ENCODE results near the gene TIMM29. TPM values are rescaled to one million over a fixed set of nuclear protein-coding genes. Genes with fewer than 3 reads are reported as not detected.

TIMM29 gene
- total RNA-seq, 1 experiment from 2014 or later: 23.4 TPM

DNA sequence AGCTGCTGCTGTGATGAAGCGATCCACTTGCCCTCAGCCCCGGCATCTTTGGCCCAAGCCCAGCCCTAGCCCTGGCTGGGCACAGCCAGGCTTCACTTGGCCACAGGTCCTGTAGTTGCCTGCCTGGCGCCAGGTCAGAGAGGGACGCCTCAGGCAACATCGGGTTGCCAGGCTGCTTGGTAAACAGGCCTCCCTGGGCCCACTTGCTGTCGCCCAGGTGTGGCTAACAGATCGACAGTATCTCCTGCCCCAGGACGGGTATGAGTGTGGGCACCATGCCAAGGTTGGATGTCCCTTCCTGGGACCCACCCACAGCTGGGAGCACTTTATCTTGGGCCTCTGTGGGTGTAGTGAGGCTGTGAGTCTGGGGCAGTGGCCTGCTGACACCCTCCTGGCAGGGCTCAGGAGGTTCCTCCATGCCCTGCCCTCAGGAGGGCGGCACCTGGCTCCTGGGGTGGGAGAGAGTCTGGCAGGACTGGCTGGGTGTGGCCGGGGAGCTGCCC lies 29.4 kb upstream of the TIMM29 start:
- H3K79me2 ChIP-seq (ENCODE audit: insufficient read depth, low read length): no peaks in the 10 kb centered on the region; the same call in 1 of the 2 replicates
- no peaks in the 10 kb centered on the region for H3K9me3 ChIP-seq (ENCODE audit: control insufficient read depth, low read depth, low read length)
- H3K27me3 Mint-ChIP-seq (ENCODE audit: low read depth): no peaks in the 10 kb centered on the region; the same call in 1 of the 2 replicates
- H3K27ac Mint-ChIP-seq: no peak overlapping the region
- H3K27ac ChIP-seq (ENCODE audit: insufficient read length, low read depth, low read length): no peak overlapping the region
- peaks cover 7 to 15% (median 9%) of the 10 kb centered on the region in 3 experiments; a peak in 6 of 7 replicates for H3K36me3 Mint-ChIP-seq (ENCODE audit: insufficient read depth in 1 of 3, low read depth in 3 of 3)
- no peaks in the 10 kb centered on the region for H3K79me1 ChIP-seq (ENCODE audit: insufficient read depth, low read depth, low read length, poor library complexity, severe bottlenecking)
- no peak overlapping the region for H2BK20ac ChIP-seq (ENCODE audit: low read depth, low read length, poor library complexity, severe bottlenecking)
- no peak overlapping the region for H3K4me2 ChIP-seq (ENCODE audit: insufficient read depth, insufficient read length, low read length)
- H3K56ac ChIP-seq (ENCODE audit: insufficient read length, low read depth, low read length): no peak overlapping the region
- no peak overlapping the region for H4K8ac ChIP-seq (replicated peaks; ENCODE audit: insufficient read length, low read depth, low read length)
- no peaks in the 10 kb centered on the region for H4K20me1 ChIP-seq (ENCODE audit: control insufficient read depth, insufficient read depth, insufficient read length)
- no peak overlapping the region for H2AFZ ChIP-seq (ENCODE audit: low read length)
- H3K4me1 ChIP-seq (ENCODE audit: insufficient read depth, low read length): no peaks in the 10 kb centered on the region
- H3K14ac ChIP-seq (ENCODE audit: insufficient read depth, low read length): no peak overlapping the region
- H3K18ac ChIP-seq (ENCODE audit: insufficient read length, low read depth, low read length): no peak overlapping the region
- H4K91ac ChIP-seq (ENCODE audit: insufficient read length, low read depth, low read length): no peak overlapping the region
- no peak overlapping the region for H4K5ac ChIP-seq (ENCODE audit: insufficient read length, low read depth, low read length)
- no peak overlapping the region for H3K9ac ChIP-seq (ENCODE audit: extremely low read depth, insufficient read length, low read length)
- H3K23ac ChIP-seq (ENCODE audit: insufficient read length, low read depth, low read length): no peak overlapping the region
- H3K4me1 Mint-ChIP-seq: peaks cover 25 to 26% of the 10 kb centered on the region in 2 experiments
- no peak overlapping the region for H2BK120ac ChIP-seq (ENCODE audit: low read depth, low read length, poor library complexity, severe bottlenecking)
- no CpG with 5 or more reads among the region's 10 CpGs for WGBS (ENCODE audit: extremely low coverage, insufficient read length, low lambda C conversion rate)
- H2BK12ac ChIP-seq (ENCODE audit: insufficient read length, low read depth, low read length): no peak overlapping the region
- H2BK15ac ChIP-seq (ENCODE audit: low read depth, low read length): no peak overlapping the region
- no peak overlapping the region for H3K4ac ChIP-seq (ENCODE audit: low read depth, low read length)
- TF ChIP-seq, protein P1, sequence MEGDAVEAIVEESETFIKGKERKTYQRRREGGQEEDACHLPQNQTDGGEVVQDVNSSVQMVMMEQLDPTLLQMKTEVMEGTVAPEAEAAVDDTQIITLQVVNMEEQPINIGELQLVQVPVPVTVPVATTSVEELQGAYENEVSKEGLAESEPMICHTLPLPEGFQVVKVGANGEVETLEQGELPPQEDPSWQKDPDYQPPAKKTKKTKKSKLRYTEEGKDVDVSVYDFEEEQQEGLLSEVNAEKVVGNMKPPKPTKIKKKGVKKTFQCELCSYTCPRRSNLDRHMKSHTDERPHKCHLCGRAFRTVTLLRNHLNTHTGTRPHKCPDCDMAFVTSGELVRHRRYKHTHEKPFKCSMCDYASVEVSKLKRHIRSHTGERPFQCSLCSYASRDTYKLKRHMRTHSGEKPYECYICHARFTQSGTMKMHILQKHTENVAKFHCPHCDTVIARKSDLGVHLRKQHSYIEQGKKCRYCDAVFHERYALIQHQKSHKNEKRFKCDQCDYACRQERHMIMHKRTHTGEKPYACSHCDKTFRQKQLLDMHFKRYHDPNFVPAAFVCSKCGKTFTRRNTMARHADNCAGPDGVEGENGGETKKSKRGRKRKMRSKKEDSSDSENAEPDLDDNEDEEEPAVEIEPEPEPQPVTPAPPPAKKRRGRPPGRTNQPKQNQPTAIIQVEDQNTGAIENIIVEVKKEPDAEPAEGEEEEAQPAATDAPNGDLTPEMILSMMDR (conservative IDR thresholded peaks at IDR 0.05): no peak
- H2AK5ac ChIP-seq (ENCODE audit: insufficient read length, low read length): no peak overlapping the region
- no peaks in the 10 kb centered on the region for H3K23me2 ChIP-seq (ENCODE audit: insufficient read length, low read depth, low read length, poor library complexity, severe bottlenecking)
- no peak overlapping the region for H3T11ph ChIP-seq (ENCODE audit: low read length)
- DNase-seq: no peak
- no peaks in the 10 kb centered on the region for H3K27me3 ChIP-seq (ENCODE audit: insufficient read depth, low read length)
- no peak overlapping the region for H2BK5ac ChIP-seq (ENCODE audit: insufficient read length, low read length)
- H3K9me3 Mint-ChIP-seq: peaks cover 5 to 9% of the 10 kb centered on the region in 2 experiments; a peak in 3 of 5 replicates
- no peak overlapping the region for H3K4me3 Mint-ChIP-seq
